RWPE2 (cell line): Measurements from ENCODE around the gene SDHAF2.
"Not testable (repeated sequence)": the region's sequence is repeated elsewhere in the genome, so short reads cannot be mapped to it uniquely, and the experiment has no call there.

Experiments used
- ATAC-seq: fragments of 200-7000 bp; cut with Tn5 transposase; 3 replicates; pipeline ENCODE4 v1.9.1; 2021; ENCODE audit warnings: low read depth
- DNase-seq: peaks from one replicate; pipeline ENCODE4 v3.0.0-alpha.2; 2020; ENCODE audit warnings: low spot score
- H3K27ac ChIP-seq: fragments of 450-650 bp; 2 replicates; pipeline ENCODE4 v1.5.1; 2017; ENCODE audit warnings: mild to moderate bottlenecking; ENCODE audit not compliant: poor library complexity, severe bottlenecking
- H3K27me3 ChIP-seq: fragments of 250-450 bp; sonication (Bioruptor Pico); 2 replicates; pipeline ENCODE4 v1.5.1; 2021; ENCODE audit warnings: mild to moderate bottlenecking, moderate library complexity; ENCODE audit not compliant: insufficient read depth, poor library complexity, severe bottlenecking
- H3K36me3 ChIP-seq: fragments of 250-450 bp; sonication (Bioruptor Pico); 2 replicates; pipeline ENCODE4 v1.5.1; 2020; ENCODE audit warnings: low read depth, mild to moderate bottlenecking, moderate library complexity
- H3K4me1 ChIP-seq: fragments of 250-450 bp; sonication (Bioruptor Pico); 2 replicates; pipeline ENCODE4 v1.5.1; 2021; ENCODE audit warnings: mild to moderate bottlenecking, moderate library complexity; ENCODE audit not compliant: insufficient read depth, poor library complexity, severe bottlenecking
- H3K4me3 ChIP-seq: fragments of 250-450 bp; sonication (Bioruptor Pico); 2 replicates; pipeline ENCODE4 v1.5.1; 2021; ENCODE audit warnings: mild to moderate bottlenecking, moderate library complexity; ENCODE audit not compliant: severe bottlenecking
- H3K9me3 ChIP-seq: fragments of 250-450 bp; sonication (Bioruptor Pico); 2 replicates; pipeline ENCODE4 v1.5.1; 2021; ENCODE audit warnings: mild to moderate bottlenecking, moderate library complexity; ENCODE audit not compliant: severe bottlenecking
- CTCF ChIP-seq: fragments of 450-650 bp; IDR thresholded peaks from one replicate; pipeline ENCODE4 v1.5.1; 2017; ENCODE audit warnings: mild to moderate bottlenecking, moderate library complexity; ENCODE audit not compliant: poor library complexity, severe bottlenecking

Gene SDHAF2

GRCh38 chr11:61422226-61422625, 7.7 kb upstream of the SDHAF2 start:
- no peak overlapping the region for H3K27ac ChIP-seq
- H3K36me3 ChIP-seq: peaks cover 98% of the 10 kb centered on the region
- H3K4me3 ChIP-seq: no peak overlapping the region
- TF ChIP-seq CTCF: no peak
- no peaks in the 10 kb centered on the region for H3K9me3 ChIP-seq
- H3K4me1 ChIP-seq: no peaks in the 10 kb centered on the region
- H3K27me3 ChIP-seq: no peaks in the 10 kb centered on the region
- ATAC-seq: no peak
- DNase-seq: no peak

- Histone ChIP-seq H3K4me1 (peaks cover 7% of the 10 kb centered on the region), H3K27ac (no peak overlapping the region), H3K36me3 (peaks cover 83% of the 10 kb centered on the region), H3K4me3 (no peak overlapping the region), H3K27me3 (no peaks in the 10 kb centered on the region), H3K9me3 (no peaks in the 10 kb centered on the region)
- DNase-seq (no peak), ATAC-seq (no peak)
- no peak for TF ChIP-seq CTCF
These were observed 4.4 kb upstream of the SDHAF2 start for GRCh38 chr11:61425367-61426131.

GRCh38 chr11:61429346-61429690, 606 bp upstream of the SDHAF2 start:
- H3K36me3 ChIP-seq: peaks cover 52% of the 10 kb centered on the region
- peak; percentile 36 for TF ChIP-seq CTCF
- ATAC-seq: peak; percentile 60
- no peaks in the 10 kb centered on the region for H3K9me3 ChIP-seq
- peak overlapping the region; percentile 79 for H3K27ac ChIP-seq
- peak overlapping the region; percentile 73 for H3K4me3 ChIP-seq
- H3K27me3 ChIP-seq: no peaks in the 10 kb centered on the region
- peak; percentile 69 for DNase-seq
- H3K4me1 ChIP-seq: peaks cover 7% of the 10 kb centered on the region

- not testable (repeated sequence) for H3K9me3 ChIP-seq, H3K27me3 ChIP-seq, DNase-seq, ATAC-seq
- H3K4me3 ChIP-seq: peak overlapping the region; percentile 73
- H3K27ac ChIP-seq: peak overlapping the region; percentile 79
- H3K36me3 ChIP-seq: peaks cover 46% of the 10 kb centered on the region
- peaks cover 10% of the 10 kb centered on the region for H3K4me1 ChIP-seq
These were observed 915 bp downstream of the SDHAF2 start for GRCh38 chr11:61430839-61431238.

- Histone ChIP-seq H3K4me3 (no peak overlapping the region), H3K4me1 (peaks cover 3% of the 10 kb centered on the region), H3K27me3 (no peaks in the 10 kb centered on the region), H3K27ac (no peak overlapping the region), H3K9me3 (no peaks in the 10 kb centered on the region), H3K36me3 (peaks cover 70% of the 10 kb centered on the region)
- no peak for DNase-seq
- TF ChIP-seq CTCF: no peak
- no peak for ATAC-seq
These were observed 7.6 kb downstream of the SDHAF2 start for GRCh38 chr11:61437496-61437895.
